HCT116 (cell line): ENCODE data around the gene MMD2.

Experiments used
- ATF3 ChIP-seq: IDR thresholded peaks from 2 replicates; pipeline ENCODE4 v1.6.1; 2012
- CTCF ChIP-seq, 3 experiments: fragments of 200-600 bp in 1 of 3; sonication (generic) in 1 of 3; IDR thresholded peaks in 2 of 3; conservative IDR thresholded peaks in 1 of 3; 2 replicates each; pipeline ENCODE4 v1.5.1; 2012 to 2017; ENCODE audit warnings: low read depth in 2 of 3, low read length in 2 of 3, antibody characterized with exemption in 1 of 3, borderline replicate concordance in 1 of 3, control low read depth in 1 of 3, mild to moderate bottlenecking in 1 of 3, mixed read lengths in 1 of 3, mixed run types in 1 of 3, moderate library complexity in 1 of 3; ENCODE audit not compliant: insufficient read depth in 1 of 3
- EGR1 ChIP-seq: IDR thresholded peaks from 2 replicates; pipeline ENCODE4 v1.6.1; 2012; ENCODE audit warnings: low read depth
- EZH2 ChIP-seq: fragments of 200-600 bp; sonication (generic); IDR thresholded peaks from 2 replicates; pipeline ENCODE4 v1.6.1; 2017; ENCODE audit warnings: antibody characterized with exemption, mixed run types
- EZH2phosphoT487 ChIP-seq: fragments of 200-600 bp; IDR thresholded peaks from 2 replicates; pipeline ENCODE4 v1.6.1; 2018; ENCODE audit warnings: antibody characterized with exemption, borderline replicate concordance
- FOSL1 ChIP-seq: IDR thresholded peaks from 2 replicates; pipeline ENCODE4 v1.6.1; 2012; ENCODE audit warnings: low read depth
- JUND ChIP-seq: IDR thresholded peaks from 2 replicates; pipeline ENCODE4 v1.6.1; 2012
- MAX ChIP-seq: IDR thresholded peaks from 2 replicates; pipeline ENCODE4 v1.6.1; 2012
- POLR2A ChIP-seq: IDR thresholded peaks from 2 replicates; pipeline ENCODE4 v1.7.0; 2011; ENCODE audit warnings: borderline replicate concordance; ENCODE audit not compliant: insufficient read depth, insufficient read length; ENCODE audit errors: extremely low read depth
- POLR2AphosphoS5 ChIP-seq: IDR thresholded peaks from 2 replicates; pipeline ENCODE4 v1.6.1; 2011; ENCODE audit warnings: mild to moderate bottlenecking, low read depth, low read length, moderate library complexity
- REST ChIP-seq: IDR thresholded peaks from 2 replicates; pipeline ENCODE4 v1.6.1; 2012; ENCODE audit warnings: low read depth
- SIN3A ChIP-seq: IDR thresholded peaks from 2 replicates; pipeline ENCODE4 v1.6.1; 2012; ENCODE audit warnings: low read depth
- SP1 ChIP-seq: IDR thresholded peaks from 2 replicates; pipeline ENCODE4 v1.6.1; 2012; ENCODE audit warnings: low read depth
- SRF ChIP-seq: IDR thresholded peaks from 2 replicates; pipeline ENCODE4 v1.6.1; 2012; ENCODE audit warnings: low read depth

GRCh38 chr7:4931943-4932342 is 27.0 kb downstream of the MMD2 start:
- no peak for TF ChIP-seq JUND
- TF ChIP-seq EZH2phosphoT487 = no peak
- no peak for TF ChIP-seq POLR2A
- no peak for TF ChIP-seq EZH2
- TF ChIP-seq CTCF (IDR thresholded peaks at IDR 0.05 in 2 of 3, conservative IDR thresholded peaks at IDR 0.05 in 1 of 3; ENCODE audit: borderline replicate concordance in 1 of 3, insufficient read depth in 1 of 3, low read depth in 2 of 3, low read length in 2 of 3) = peak in 1 of 3 experiments; percentile 26; a peak in 1 of 6 replicates
- TF ChIP-seq ATF3 = no peak
- TF ChIP-seq POLR2AphosphoS5 = no peak
- TF ChIP-seq SIN3A = no peak
- no peak for TF ChIP-seq FOSL1
- TF ChIP-seq MAX = no peak; the same call in 1 of the 2 replicates
- TF ChIP-seq REST = no peak
- TF ChIP-seq EGR1 = no peak
- no peak for TF ChIP-seq SRF
- no peak for TF ChIP-seq SP1
